Omental fat pad (tissue), 4 donors: ENCODE data around the gene SUV39H2. TPM values are rescaled to one million over a fixed set of nuclear protein-coding genes. Genes with fewer than 3 reads are reported as not detected.
"Not testable (repeated sequence)": the region's sequence is repeated elsewhere in the genome, so short reads cannot be mapped to it uniquely, and the experiment has no call there.

Experiments used
- ATAC-seq: fragments of 150-250 bp; one replicate; pipeline ENCODE4 v1.9.1; 2016; ENCODE audit warnings: mild to moderate bottlenecking, moderate library complexity; ENCODE audit not compliant: low FRiP score
- DNase-seq: peaks from one replicate; pipeline ENCODE4 v3.0.0-alpha.2; 2019; ENCODE audit warnings: low spot score
- total RNA-seq, 4 donors: library from RNA; depleted of rRNA; stranded (reverse); fragments of >200 nt; gene quantifications; one replicate each; pipeline ENCODE4 v1.1.0, GENCODE V29; 2016
- TF ChIP-seq, protein P1 (sequence below), 3 donors: fragments of 450-650 bp; IDR thresholded peaks; one replicate each; pipeline ENCODE4 v1.5.1; 2016 to 2017; ENCODE audit warnings: antibody characterized with exemption in 3 of 3, mild to moderate bottlenecking in 3 of 3, moderate library complexity in 2 of 3

Gene SUV39H2
- total RNA-seq, 4 donors from 2014 or later: 4.4 to 7.9 (median 5.2) TPM

DNA sequence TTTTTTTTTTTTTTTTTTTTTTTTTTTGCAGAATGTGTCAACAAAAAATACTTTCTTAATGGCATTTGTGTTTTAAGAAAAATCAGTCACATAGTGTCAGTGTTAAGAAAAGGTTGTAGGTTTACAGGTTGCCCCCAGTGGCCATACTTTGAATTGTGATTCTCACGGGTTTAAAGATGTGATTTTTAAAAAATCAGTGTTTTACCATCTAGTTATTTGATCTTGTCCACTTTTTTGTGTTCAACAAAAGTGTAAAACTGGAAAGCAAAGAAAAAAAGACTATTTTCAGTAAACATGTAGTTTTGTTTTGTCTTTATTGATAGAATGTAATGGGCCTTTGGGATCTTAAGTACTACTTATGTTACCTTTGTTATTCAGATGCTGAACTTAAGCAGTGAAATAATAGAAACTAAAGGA is 25.7 kb downstream of the SUV39H2 start:
- TF ChIP-seq, protein P1, sequence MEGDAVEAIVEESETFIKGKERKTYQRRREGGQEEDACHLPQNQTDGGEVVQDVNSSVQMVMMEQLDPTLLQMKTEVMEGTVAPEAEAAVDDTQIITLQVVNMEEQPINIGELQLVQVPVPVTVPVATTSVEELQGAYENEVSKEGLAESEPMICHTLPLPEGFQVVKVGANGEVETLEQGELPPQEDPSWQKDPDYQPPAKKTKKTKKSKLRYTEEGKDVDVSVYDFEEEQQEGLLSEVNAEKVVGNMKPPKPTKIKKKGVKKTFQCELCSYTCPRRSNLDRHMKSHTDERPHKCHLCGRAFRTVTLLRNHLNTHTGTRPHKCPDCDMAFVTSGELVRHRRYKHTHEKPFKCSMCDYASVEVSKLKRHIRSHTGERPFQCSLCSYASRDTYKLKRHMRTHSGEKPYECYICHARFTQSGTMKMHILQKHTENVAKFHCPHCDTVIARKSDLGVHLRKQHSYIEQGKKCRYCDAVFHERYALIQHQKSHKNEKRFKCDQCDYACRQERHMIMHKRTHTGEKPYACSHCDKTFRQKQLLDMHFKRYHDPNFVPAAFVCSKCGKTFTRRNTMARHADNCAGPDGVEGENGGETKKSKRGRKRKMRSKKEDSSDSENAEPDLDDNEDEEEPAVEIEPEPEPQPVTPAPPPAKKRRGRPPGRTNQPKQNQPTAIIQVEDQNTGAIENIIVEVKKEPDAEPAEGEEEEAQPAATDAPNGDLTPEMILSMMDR (IDR thresholded peaks at IDR 0.05): no peak
- no peak for DNase-seq
- no peak for ATAC-seq

DNA sequence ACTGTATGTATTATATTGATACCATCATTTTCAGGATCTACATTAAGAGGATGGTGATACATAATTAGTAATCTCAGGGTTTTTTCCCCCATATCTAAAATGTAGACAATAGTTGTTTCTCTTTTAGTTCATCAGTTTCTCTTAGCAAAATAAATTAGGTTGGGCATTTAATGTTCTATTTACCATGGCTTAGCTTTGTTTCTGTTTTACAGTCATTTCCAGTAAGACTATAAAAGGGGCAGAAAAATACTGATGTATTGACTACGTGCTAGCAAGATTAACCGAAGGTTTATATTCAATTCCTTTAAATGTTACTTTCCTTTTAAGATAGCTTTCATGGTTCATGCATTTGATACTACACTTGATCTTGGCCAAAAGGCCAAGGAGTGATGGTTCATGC is 26.2 kb downstream of the SUV39H2 start:
- TF ChIP-seq, protein P1 (IDR thresholded peaks at IDR 0.05): no peak
- DNase-seq (no peak), ATAC-seq (no peak)

DNA sequence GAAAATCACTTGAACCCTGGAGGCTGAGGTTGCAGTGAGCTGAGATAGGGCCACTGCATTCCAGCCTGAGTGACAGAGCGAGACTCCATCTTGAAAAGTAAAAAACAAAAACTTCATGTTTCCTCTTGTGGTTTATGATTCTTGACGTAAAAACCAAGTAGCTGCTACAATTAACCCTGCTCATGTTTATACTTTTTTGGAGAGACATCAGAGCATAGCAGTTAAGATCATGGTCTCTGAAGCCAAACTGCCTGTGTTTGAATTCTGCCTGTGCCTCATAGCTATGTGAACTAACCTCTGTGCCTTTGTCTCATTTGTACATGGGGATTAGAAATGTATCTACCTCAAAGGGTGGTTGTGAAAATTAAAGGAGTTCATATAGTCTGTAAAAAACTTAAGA is 27.2 kb downstream of the SUV39H2 start:
- TF ChIP-seq, protein P1 (IDR thresholded peaks at IDR 0.05): no peak
- no peak for ATAC-seq
- no peak for DNase-seq

DNA sequence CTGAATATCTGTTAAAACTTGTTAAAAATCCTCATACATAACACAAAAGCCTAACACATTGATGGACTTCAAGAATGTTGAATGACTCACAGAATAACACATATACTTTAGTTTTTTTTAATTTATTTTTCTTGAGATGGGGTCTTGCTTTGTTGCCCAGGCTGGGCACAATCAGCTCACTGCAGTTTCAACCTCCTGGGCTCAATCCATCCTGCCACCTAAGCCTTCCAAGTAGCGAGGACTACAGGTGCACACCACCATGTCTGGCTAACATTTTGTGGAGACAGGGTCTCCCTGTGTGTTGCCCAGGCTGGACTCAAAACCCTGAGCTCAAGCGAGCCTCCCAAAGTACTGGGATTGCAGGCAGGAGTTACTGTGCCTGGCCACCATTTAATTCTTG is 28.1 kb downstream of the SUV39H2 start:
- no peak for DNase-seq
- no peak for ATAC-seq
- TF ChIP-seq, protein P1 (IDR thresholded peaks at IDR 0.05): no peak

DNA sequence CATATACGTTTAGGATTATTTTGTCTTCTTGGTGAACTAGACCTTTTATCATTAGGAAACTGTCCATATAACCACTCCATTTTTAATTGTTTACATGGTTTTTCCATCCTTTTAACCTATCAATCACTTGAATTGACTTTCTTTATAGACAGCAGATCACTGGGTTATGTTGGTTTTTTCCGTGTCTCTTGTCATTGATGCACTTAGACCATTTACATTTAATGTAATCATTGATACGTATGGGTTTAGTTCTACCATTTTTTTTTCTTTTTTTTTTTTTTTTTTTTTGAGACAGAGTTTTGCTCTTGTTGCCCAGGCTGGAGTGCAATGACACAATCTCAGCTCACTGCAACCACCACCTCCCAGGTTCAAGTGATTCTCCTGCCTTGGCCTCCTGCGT is 28.9 kb downstream of the SUV39H2 start:
- ATAC-seq: not testable (repeated sequence)

DNA sequence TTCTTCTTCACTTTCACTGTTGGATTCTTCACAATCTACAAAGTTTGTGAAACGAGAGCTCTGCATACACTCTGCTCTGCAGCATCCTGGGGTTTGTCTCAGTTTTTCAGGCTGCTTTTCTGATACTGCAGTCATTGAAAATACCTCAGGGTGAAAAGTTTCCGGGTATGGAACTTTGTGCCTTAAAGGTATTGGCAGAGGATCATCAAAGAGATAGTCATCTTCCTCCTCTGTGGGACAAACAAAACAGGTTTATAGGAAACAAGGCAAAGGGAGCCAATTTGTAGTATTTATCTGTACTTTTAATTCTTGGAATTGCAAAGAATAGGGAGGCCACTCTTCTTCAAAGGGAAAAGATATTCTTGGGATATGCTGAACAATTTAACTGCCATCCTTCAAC is 30.4 kb downstream of the SUV39H2 start:
- no peak for DNase-seq
- ATAC-seq: no peak
- TF ChIP-seq, protein P1 (IDR thresholded peaks at IDR 0.05): no peak

More for the DNA sequence above, 28.9 kb downstream of the SUV39H2 start:
- DNase-seq: not testable (repeated sequence)

DNA sequence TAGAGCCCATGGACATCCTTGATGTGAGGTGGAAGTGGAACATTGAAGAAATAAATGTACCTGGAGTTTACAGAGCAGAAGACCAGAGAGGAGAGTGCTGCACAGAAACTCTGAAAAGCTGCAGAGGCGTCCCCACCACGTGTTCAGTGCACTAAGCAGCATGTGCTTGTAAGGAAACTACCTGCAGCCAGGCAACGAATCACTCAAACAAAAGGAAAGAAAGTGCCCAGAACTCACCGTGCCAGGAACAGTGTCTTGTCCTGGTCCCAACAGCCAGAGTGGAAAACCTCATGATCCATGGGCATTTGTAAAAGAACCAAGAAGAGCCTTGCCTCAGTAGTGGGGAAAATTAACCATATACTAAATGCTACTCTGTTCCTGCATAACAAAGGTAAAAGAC is 32.3 kb downstream of the SUV39H2 start:
- TF ChIP-seq, protein P1 (IDR thresholded peaks at IDR 0.05): no peak
- ATAC-seq (no peak), DNase-seq (no peak)

DNA sequence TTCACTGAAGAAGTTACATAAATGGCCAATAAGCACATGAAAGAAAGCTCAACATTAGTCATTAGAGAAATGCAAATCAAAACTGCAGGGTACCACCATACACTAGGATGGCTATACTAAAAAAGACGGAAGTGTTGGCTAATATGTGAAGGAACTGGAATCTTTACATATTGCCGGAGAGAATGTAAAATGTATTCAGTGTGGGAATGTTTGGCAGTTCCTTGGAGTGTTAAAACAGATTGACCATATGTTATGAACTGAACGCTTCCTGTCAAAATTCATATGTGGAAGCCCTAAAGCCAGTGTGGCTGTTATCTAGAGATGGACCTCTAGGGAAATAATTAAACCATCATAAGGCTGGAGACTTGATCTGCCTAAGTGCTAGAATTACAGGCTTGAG is 33.1 kb downstream of the SUV39H2 start:
- DNase-seq (no peak), ATAC-seq (no peak)
- TF ChIP-seq, protein P1 (IDR thresholded peaks at IDR 0.05): no peak
